ENCODE data around the gene IVD. TPM values are rescaled to one million over a fixed set of nuclear protein-coding genes. Genes with fewer than 3 reads are reported as not detected.

Gene IVD
- total RNA-seq, 4 donors from 2014 or later, result 38.8 to 50.7 (median 44.7) TPM

DNA sequence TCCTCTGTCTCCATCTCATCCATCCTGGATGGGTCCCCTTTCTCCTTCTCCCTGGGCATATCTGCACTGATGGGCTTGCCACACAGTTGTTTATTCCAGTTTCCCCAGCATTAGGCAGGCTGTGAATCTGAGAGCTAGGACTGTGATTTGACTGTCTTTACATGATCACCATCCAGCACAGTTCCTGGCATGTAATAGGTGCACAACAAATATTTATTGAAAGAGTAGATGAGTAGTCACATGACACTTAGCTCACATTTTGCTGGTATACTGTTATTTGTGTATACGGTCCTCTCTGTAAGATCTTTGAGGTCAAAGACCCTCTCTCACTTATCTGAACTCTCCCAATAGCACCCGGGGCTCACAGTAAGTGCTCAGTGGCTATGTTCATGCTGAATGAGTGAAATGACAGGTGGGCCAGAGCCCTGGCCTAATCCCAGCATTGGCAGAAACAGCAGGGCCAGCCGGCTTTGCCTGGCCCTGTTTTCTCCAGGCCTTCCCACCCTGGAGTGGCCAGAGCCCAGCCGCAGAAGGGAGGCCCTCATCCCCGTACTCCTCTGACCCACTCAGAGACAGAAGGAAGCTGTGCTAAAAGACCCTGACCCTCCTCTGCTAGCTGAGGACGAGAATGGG is 19.0 kb downstream of the IVD start:
- intact Hi-C loops (cut with DNase I), result loop anchor here (5.0 to 10.0 kb wide), 2 partner anchors 72 to 200 kb away; partner anchors contain the start of gene PHGR1
- Histone ChIP-seq H3K36me3 (peaks cover 0 to 11% (median 0%) of the 10 kb centered on the region in 4 donors), H3K4me1 (peaks cover 19 to 23% (median 22%) of the 10 kb centered on the region in 4 donors), H3K4me3 (no peak overlapping the region), H3K9me3 (no peaks in the 10 kb centered on the region), H3K27me3 (no peaks in the 10 kb centered on the region), H3K27ac (replicated peaks in 1 of 4) (no peak overlapping the region)
- TF ChIP-seq POLR2A (IDR thresholded peaks at IDR 0.05; ENCODE audit: low read depth) (no peak), EP300 (IDR thresholded peaks at IDR 0.05) (no peak), POLR2AphosphoS5 (IDR thresholded peaks at IDR 0.05) (no peak)
- TF ChIP-seq, protein P1, sequence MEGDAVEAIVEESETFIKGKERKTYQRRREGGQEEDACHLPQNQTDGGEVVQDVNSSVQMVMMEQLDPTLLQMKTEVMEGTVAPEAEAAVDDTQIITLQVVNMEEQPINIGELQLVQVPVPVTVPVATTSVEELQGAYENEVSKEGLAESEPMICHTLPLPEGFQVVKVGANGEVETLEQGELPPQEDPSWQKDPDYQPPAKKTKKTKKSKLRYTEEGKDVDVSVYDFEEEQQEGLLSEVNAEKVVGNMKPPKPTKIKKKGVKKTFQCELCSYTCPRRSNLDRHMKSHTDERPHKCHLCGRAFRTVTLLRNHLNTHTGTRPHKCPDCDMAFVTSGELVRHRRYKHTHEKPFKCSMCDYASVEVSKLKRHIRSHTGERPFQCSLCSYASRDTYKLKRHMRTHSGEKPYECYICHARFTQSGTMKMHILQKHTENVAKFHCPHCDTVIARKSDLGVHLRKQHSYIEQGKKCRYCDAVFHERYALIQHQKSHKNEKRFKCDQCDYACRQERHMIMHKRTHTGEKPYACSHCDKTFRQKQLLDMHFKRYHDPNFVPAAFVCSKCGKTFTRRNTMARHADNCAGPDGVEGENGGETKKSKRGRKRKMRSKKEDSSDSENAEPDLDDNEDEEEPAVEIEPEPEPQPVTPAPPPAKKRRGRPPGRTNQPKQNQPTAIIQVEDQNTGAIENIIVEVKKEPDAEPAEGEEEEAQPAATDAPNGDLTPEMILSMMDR (IDR thresholded peaks at IDR 0.05), result no peak
- WGBS, result 82% methylated on average over 6 of the region's 6 CpGs
- DNase-seq (ENCODE audit: extremely low spot score), result no peak

DNA sequence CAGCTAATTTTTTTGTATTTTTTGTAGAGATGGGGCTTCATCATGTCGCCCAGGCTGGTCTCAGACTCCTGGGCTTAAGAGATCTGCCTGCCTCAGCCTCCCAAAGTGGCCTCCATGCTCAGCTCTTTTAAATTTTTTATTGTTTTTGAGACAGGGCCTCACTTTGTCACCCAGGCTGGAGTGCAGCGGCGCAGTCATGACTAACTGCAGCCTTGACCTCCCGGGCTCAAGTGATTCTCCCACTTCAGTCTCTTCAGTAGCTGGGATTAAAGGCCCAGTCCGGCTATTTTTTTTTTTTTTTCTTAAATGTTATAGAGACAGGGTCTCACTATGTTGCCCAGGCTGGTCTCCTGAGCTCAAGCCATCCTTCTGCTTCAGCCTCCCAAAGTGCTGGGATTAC is 20.1 kb downstream of the IVD start:
- Histone ChIP-seq H3K27ac (replicated peaks in 1 of 4) (no peak overlapping the region), H3K36me3 (peaks cover 0 to 11% (median 0%) of the 10 kb centered on the region in 4 donors), H3K27me3 (no peaks in the 10 kb centered on the region), H3K4me3 (no peak overlapping the region), H3K9me3 (no peaks in the 10 kb centered on the region), H3K4me1 (peaks cover 13 to 15% (median 15%) of the 10 kb centered on the region in 4 donors)
- 96% methylated on average over 5 of the region's 5 CpGs for WGBS
- intact Hi-C loops (cut with DNase I), result loop anchor here (10.0 kb wide), 1 partner anchor 201 kb away; no protein-coding TSS in a partner anchor
- no peak for DNase-seq (ENCODE audit: extremely low spot score)
- no peak for TF ChIP-seq POLR2AphosphoS5 (IDR thresholded peaks at IDR 0.05)
- no peak for TF ChIP-seq POLR2A (IDR thresholded peaks at IDR 0.05; ENCODE audit: low read depth)
- no peak for TF ChIP-seq EP300 (IDR thresholded peaks at IDR 0.05)
- TF ChIP-seq, protein P1 (IDR thresholded peaks at IDR 0.05), result no peak

DNA sequence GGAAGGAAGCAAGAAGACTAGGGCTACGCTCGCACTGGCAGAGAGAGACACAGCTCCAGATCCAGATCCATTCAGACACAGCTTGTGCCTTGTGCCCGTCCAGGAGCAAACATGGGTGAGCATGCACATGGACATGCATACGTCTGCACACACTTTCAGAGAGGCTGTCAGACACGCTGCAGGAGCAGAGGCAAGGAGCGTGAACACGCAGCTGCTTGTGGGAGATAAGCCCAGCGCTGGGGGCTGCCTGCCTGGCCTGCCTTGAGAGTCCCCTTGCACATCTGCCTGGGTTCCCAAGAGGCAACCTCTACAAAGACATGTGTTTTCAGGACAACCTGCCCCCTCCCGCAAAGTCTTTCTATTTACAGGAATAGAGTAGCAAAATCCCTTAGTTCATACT is 21.6 kb downstream of the IVD start:
- intact Hi-C loops (cut with DNase I), result loop anchor here (10.0 kb wide), 1 partner anchor 202 kb away; no protein-coding TSS in a partner anchor
- H3K27me3 ChIP-seq, result no peaks in the 10 kb centered on the region
- H3K9me3 ChIP-seq, result no peaks in the 10 kb centered on the region
- TF ChIP-seq POLR2A (IDR thresholded peaks at IDR 0.05; ENCODE audit: low read depth), result no peak
- no peak for TF ChIP-seq POLR2AphosphoS5 (IDR thresholded peaks at IDR 0.05)
- no peak for TF ChIP-seq EP300 (IDR thresholded peaks at IDR 0.05)
- TF ChIP-seq, protein P1 (IDR thresholded peaks at IDR 0.05), result no peak
- no peak overlapping the region for H3K4me3 ChIP-seq
- WGBS, result 97% methylated on average over 9 of the region's 9 CpGs
- no peak overlapping the region for H3K27ac ChIP-seq (replicated peaks in 1 of 4)
- no peak for DNase-seq (ENCODE audit: extremely low spot score)
- H3K36me3 ChIP-seq, result peaks cover 0 to 11% (median 0%) of the 10 kb centered on the region in 4 donors
- peaks cover 0 to under 1% (median 0%) of the 10 kb centered on the region in 4 donors for H3K4me1 ChIP-seq

DNA sequence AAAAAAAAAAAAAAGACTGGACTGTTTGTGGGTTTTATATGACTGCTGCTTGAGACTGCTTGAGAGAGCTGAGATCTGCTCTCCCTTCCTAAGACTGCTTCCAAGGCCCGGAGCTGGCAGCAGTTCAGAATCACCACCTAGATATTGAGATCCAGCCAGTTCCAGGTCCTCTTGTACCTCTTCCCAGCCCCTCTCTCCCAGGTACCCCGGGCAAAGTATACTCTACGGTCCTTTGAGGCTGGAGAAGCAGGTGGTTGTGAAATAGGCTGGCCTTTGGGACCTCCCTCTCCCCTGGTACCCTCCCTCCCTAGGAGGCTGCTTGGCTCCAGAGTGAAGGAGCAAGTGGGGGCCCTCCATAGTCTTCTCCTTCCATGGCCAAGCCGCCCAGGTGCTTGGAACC is 22.6 kb downstream of the IVD start:
- Histone ChIP-seq H3K36me3 (peaks cover 0 to 11% (median 0%) of the 10 kb centered on the region in 4 donors), H3K4me3 (no peak overlapping the region), H3K27ac (replicated peaks in 1 of 4) (no peak overlapping the region), H3K4me1 (no peaks in the 10 kb centered on the region), H3K27me3 (no peaks in the 10 kb centered on the region), H3K9me3 (no peaks in the 10 kb centered on the region)
- TF ChIP-seq POLR2AphosphoS5 (IDR thresholded peaks at IDR 0.05) (no peak), POLR2A (IDR thresholded peaks at IDR 0.05; ENCODE audit: low read depth) (no peak), EP300 (IDR thresholded peaks at IDR 0.05) (no peak)
- TF ChIP-seq, protein P1 (IDR thresholded peaks at IDR 0.05), result no peak
- 93% methylated on average over 4 of the region's 4 CpGs for WGBS
- DNase-seq (ENCODE audit: extremely low spot score), result no peak
- intact Hi-C loops (cut with DNase I), result loop anchor here (10.0 kb wide), 1 partner anchor 203 kb away; no protein-coding TSS in a partner anchor

Measured in esophagus muscularis mucosa (tissue), 4 donors.